ENCODE results near the gene PAX1.

PAX1 gene

DNA sequence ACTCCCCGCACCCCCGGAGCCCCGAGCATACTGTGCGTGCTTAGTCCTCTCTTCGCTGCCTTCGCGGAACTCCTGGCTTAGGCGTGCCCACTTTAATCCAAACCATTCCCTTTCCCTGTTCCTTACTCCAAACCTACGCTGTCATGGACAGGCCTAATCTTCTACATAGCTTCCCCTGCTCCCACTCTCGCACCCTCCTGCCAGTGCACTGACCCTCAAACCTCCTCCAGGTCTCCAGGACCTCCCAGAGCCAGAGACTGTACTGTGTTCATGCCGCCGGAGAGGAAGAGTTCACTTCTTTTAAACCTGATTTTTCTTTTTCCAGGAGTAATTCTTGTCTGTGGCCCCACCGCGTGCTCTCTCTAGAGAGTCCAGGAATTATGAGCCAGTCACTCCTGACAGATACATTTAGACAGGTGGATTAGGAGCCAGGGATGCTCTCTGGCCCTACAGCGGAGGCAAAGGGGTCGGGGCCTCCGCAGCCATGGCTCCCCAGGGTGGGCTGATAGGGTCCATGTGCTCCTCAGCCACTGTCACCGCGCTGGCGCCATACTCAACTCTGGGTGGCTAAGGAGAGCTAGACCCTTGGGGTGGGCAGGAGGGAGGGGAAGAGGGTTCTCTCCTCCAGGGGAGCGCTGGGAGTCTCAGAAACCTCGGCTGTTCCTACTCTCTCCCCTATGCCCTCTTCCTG is 1.6 kb upstream of the PAX1 start:
- Histone ChIP-seq H3K4me3 (ENCODE audit: low read depth in 1 of 2, low read length in 2 of 2) (peak overlapping the region in 1 of 2 donors; percentile 52), H3K36me3 (ENCODE audit: control insufficient read depth in 1 of 2, insufficient read depth in 2 of 2, low read length in 2 of 2) (no peaks in the 10 kb centered on the region), H3K27me3 (ENCODE audit: low read depth, low read length) (peaks cover 70% of the 10 kb centered on the region), H3K4me1 (ENCODE audit: control insufficient read depth in 1 of 2, insufficient read depth in 2 of 2, low read length in 2 of 2) (peaks cover 0 to 25% of the 10 kb centered on the region in 2 donors), H3K9me3 (ENCODE audit: control insufficient read depth in 1 of 2, low read length in 2 of 2) (no peaks in the 10 kb centered on the region), H3K27ac (ENCODE audit: low read length) (no peak overlapping the region)

DNA sequence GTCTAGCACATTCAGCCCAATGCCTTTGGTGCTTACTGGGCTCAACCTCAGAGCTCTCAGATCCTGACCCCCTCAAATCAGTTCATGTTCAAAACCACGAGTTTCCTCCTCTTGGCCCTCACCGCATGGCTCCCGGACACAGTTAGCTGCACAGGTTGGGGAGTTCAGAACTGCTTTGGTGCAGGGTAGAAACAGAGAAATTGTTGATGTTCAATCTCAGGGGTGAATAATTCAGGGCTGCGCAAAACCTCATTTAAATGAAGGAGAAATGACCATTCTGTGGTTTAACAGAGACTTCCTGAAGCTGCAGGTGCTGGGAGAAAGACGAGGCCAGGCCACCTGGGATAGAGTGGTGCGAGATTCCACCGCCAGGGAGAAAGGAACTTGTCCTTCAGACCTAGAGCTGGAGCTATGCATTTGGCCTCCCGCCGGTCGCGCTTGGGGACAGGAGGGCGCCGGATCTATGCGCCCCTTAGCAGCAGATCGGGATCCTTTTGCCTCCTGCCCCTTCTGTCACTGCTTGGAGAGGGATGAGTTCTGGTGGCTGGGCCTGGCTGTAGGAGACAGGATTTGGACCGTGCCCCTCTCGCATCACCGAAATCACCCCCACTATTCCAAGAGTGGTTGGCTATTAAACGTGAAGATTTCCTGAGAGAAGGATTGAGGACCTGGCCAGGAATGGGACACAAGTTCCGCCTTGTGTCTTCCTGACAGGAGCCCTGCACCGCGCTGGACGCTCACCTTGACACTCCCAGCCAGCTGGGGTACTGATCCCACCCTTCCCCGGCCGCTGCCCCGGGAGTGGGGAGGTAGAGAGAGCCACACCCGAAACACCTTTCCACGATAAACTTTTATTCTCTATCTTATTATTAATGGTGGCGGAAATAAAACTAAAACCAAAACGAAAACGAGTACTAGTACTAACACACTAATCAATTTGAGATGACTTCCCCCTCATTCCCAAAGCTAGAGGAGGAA is 767 bp upstream of the PAX1 start:
- Histone ChIP-seq H3K27me3 (ENCODE audit: low read depth, low read length) (peaks cover 77% of the 10 kb centered on the region), H3K4me1 (ENCODE audit: control insufficient read depth in 1 of 2, insufficient read depth in 2 of 2, low read length in 2 of 2) (peaks cover 0 to 25% of the 10 kb centered on the region in 2 donors), H3K27ac (ENCODE audit: low read length) (no peak overlapping the region), H3K4me3 (ENCODE audit: low read depth in 1 of 2, low read length in 2 of 2) (no peak overlapping the region), H3K9me3 (ENCODE audit: control insufficient read depth in 1 of 2, low read length in 2 of 2) (no peaks in the 10 kb centered on the region), H3K36me3 (ENCODE audit: control insufficient read depth in 1 of 2, insufficient read depth in 2 of 2, low read length in 2 of 2) (no peaks in the 10 kb centered on the region)

DNA sequence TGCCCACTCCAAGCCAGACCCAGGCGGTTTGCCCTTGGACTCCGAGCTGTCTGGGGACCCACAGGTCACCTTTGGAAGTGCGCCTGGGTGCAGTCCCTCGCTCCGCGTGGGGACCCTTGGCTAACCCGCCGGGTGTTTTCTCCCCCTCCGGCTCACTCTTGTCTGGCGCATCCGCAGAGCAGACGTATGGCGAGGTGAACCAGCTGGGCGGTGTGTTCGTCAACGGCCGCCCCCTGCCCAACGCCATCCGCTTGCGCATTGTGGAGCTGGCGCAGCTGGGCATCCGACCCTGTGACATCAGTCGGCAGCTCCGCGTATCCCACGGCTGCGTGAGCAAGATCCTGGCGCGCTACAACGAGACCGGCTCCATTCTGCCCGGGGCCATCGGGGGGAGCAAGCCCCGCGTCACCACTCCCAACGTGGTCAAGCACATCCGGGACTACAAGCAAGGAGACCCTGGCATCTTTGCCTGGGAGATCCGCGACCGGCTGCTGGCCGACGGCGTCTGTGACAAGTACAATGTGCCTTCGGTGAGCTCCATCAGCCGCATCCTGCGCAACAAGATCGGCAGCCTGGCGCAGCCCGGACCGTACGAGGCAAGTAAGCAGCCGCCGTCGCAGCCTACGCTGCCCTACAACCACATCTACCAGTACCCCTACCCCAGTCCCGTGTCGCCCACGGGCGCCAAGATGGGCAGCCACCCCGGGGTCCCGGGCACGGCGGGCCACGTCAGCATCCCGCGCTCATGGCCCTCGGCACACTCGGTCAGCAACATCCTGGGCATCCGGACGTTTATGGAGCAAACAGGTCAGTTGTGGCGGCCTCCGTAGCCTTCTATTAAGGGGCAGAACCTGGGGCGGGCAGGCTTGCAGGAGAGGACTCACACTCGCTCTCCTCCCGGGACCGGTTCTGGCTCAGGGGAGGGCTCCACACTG is 1.1 kb downstream of the PAX1 start:
- peaks cover 0 to 25% of the 10 kb centered on the region in 2 donors for H3K4me1 ChIP-seq (ENCODE audit: control insufficient read depth in 1 of 2, insufficient read depth in 2 of 2, low read length in 2 of 2)
- H3K4me3 ChIP-seq (ENCODE audit: low read depth in 1 of 2, low read length in 2 of 2) = no peak overlapping the region
- no peak overlapping the region for H3K27ac ChIP-seq (ENCODE audit: low read length)
- H3K9me3 ChIP-seq (ENCODE audit: control insufficient read depth in 1 of 2, low read length in 2 of 2) = no peaks in the 10 kb centered on the region
- H3K27me3 ChIP-seq (ENCODE audit: low read depth, low read length) = peaks cover 73% of the 10 kb centered on the region
- H3K36me3 ChIP-seq (ENCODE audit: control insufficient read depth in 1 of 2, insufficient read depth in 2 of 2, low read length in 2 of 2) = no peaks in the 10 kb centered on the region

DNA sequence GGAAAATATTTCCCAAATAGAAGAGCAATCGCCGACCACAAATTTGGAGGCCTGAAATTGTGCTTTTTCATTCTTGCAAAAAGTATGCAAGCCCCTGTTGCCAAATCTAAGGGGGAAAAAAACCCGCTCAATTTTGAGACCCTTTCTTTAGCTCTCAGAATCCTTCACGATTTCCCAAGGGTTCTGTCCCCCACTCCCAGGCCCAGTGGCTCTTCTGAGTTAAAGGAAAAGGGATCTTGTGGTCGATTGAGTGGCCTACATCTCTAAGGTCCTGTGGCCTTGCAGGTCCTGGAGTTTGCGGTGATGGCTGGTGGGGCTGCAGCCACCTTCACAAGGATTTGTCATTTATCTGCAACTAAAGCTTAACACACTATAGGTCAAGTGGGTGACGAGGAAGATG is 1.8 kb downstream of the PAX1 start:
- Histone ChIP-seq H3K27me3 (ENCODE audit: low read depth, low read length) (peaks cover 66% of the 10 kb centered on the region), H3K9me3 (ENCODE audit: control insufficient read depth in 1 of 2, low read length in 2 of 2) (no peaks in the 10 kb centered on the region), H3K36me3 (ENCODE audit: control insufficient read depth in 1 of 2, insufficient read depth in 2 of 2, low read length in 2 of 2) (no peaks in the 10 kb centered on the region), H3K4me3 (ENCODE audit: low read depth in 1 of 2, low read length in 2 of 2) (no peak overlapping the region), H3K27ac (ENCODE audit: low read length) (no peak overlapping the region), H3K4me1 (ENCODE audit: control insufficient read depth in 1 of 2, insufficient read depth in 2 of 2, low read length in 2 of 2) (peaks cover 0 to 25% of the 10 kb centered on the region in 2 donors)

GRCh38 chr20:21707999-21708737 is 2.7 kb downstream of the PAX1 start:
- H3K4me3 ChIP-seq (ENCODE audit: low read depth in 1 of 2, low read length in 2 of 2) = no peak overlapping the region
- peaks cover 0 to 18% of the 10 kb centered on the region in 2 donors for H3K4me1 ChIP-seq (ENCODE audit: control insufficient read depth in 1 of 2, insufficient read depth in 2 of 2, low read length in 2 of 2)
- no peaks in the 10 kb centered on the region for H3K9me3 ChIP-seq (ENCODE audit: control insufficient read depth in 1 of 2, low read length in 2 of 2)
- H3K27ac ChIP-seq (ENCODE audit: low read length) = no peak overlapping the region
- H3K27me3 ChIP-seq (ENCODE audit: low read depth, low read length) = peaks cover 65% of the 10 kb centered on the region
- no peaks in the 10 kb centered on the region for H3K36me3 ChIP-seq (ENCODE audit: control insufficient read depth in 1 of 2, insufficient read depth in 2 of 2, low read length in 2 of 2)

GRCh38 chr20:21708738-21709534 is 3.5 kb downstream of the PAX1 start:
- Histone ChIP-seq H3K27me3 (ENCODE audit: low read depth, low read length) (peaks cover 63% of the 10 kb centered on the region), H3K4me3 (ENCODE audit: low read depth in 1 of 2, low read length in 2 of 2) (no peak overlapping the region), H3K36me3 (ENCODE audit: control insufficient read depth in 1 of 2, insufficient read depth in 2 of 2, low read length in 2 of 2) (no peaks in the 10 kb centered on the region), H3K9me3 (ENCODE audit: control insufficient read depth in 1 of 2, low read length in 2 of 2) (no peaks in the 10 kb centered on the region), H3K27ac (ENCODE audit: low read length) (no peak overlapping the region), H3K4me1 (ENCODE audit: control insufficient read depth in 1 of 2, insufficient read depth in 2 of 2, low read length in 2 of 2) (peaks cover 0 to 11% of the 10 kb centered on the region in 2 donors)

DNA sequence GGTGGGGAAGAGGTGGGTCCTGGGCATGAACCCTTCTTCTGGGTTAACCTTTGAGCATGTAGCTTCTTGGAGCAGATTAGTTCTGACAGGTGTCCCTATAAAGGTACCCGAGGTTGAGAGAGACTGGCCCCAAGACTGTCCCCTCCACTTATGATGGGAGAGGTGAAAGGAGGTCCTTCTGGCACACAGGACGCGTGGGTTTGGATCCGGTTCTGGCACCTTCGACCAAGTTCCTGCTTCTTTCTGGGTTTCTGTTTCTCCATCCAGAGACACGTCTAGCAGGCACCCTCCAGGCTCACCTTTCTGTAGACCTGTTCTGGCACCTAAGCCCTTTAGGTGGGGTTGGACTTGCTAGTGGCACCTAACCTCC is 4.1 kb downstream of the PAX1 start:
- Histone ChIP-seq H3K9me3 (ENCODE audit: control insufficient read depth in 1 of 2, low read length in 2 of 2) (no peaks in the 10 kb centered on the region), H3K36me3 (ENCODE audit: control insufficient read depth in 1 of 2, insufficient read depth in 2 of 2, low read length in 2 of 2) (no peaks in the 10 kb centered on the region), H3K27me3 (ENCODE audit: low read depth, low read length) (peaks cover 60% of the 10 kb centered on the region), H3K27ac (ENCODE audit: low read length) (no peak overlapping the region), H3K4me3 (ENCODE audit: low read depth in 1 of 2, low read length in 2 of 2) (no peak overlapping the region), H3K4me1 (ENCODE audit: control insufficient read depth in 1 of 2, insufficient read depth in 2 of 2, low read length in 2 of 2) (peaks cover 0 to 11% of the 10 kb centered on the region in 2 donors)

GRCh38 chr20:21710341-21710740 is 4.9 kb downstream of the PAX1 start:
- Histone ChIP-seq H3K9me3 (ENCODE audit: control insufficient read depth in 1 of 2, low read length in 2 of 2) (no peaks in the 10 kb centered on the region), H3K4me1 (ENCODE audit: control insufficient read depth in 1 of 2, insufficient read depth in 2 of 2, low read length in 2 of 2) (peaks cover 0 to 11% of the 10 kb centered on the region in 2 donors), H3K27ac (ENCODE audit: low read length) (no peak overlapping the region), H3K4me3 (ENCODE audit: low read depth in 1 of 2, low read length in 2 of 2) (no peak overlapping the region), H3K36me3 (ENCODE audit: control insufficient read depth in 1 of 2, insufficient read depth in 2 of 2, low read length in 2 of 2) (no peaks in the 10 kb centered on the region), H3K27me3 (ENCODE audit: low read depth, low read length) (peaks cover 58% of the 10 kb centered on the region)

- no peaks in the 10 kb centered on the region for H3K36me3 ChIP-seq (ENCODE audit: control insufficient read depth in 1 of 2, insufficient read depth in 2 of 2, low read length in 2 of 2)
- no peaks in the 10 kb centered on the region for H3K9me3 ChIP-seq (ENCODE audit: control insufficient read depth in 1 of 2, low read length in 2 of 2)
- peaks cover 0 to 9% of the 10 kb centered on the region in 2 donors for H3K4me1 ChIP-seq (ENCODE audit: control insufficient read depth in 1 of 2, insufficient read depth in 2 of 2, low read length in 2 of 2)
- H3K27me3 ChIP-seq (ENCODE audit: low read depth, low read length) = peaks cover 64% of the 10 kb centered on the region
- H3K27ac ChIP-seq (ENCODE audit: low read length) = no peak overlapping the region
- no peak overlapping the region for H3K4me3 ChIP-seq (ENCODE audit: low read depth in 1 of 2, low read length in 2 of 2)
These were observed 5.5 kb downstream of the PAX1 start for GRCh38 chr20:21710863-21711431.

Measured in muscle layer of duodenum (tissue), 2 donors.